AML-193 (cell line): Measurements from ENCODE around the gene KRTAP10-4.
"Not testable (repeated sequence)": the region's sequence is repeated elsewhere in the genome, so short reads cannot be mapped to it uniquely, and the experiment has no call there.

Experiments used
- DNase-seq, 2 experiments: peaks; one replicate each; lab custom pipeline; 2025; lab: John Stamatoyannopoulos, UW

The KRTAP10-4 gene

DNA sequence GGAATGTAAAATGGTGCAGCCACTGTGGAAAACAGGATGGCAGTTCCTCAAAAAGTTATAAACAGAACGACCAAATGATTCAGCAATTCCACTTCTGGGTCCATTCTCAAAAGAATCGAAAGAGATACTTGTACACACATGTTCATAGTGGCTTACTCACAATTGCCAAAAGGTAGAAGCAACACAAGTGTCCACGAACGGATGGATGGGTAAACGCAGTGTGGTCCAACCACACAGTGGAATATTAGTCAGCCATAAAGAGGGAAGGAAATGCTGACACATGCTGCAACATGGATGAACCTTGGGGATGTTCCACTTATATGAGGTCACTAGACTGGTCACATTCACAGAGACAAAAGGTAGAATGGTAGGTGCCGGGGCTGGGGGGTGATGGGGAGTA, 38.8 kb upstream of the KRTAP10-4 start:
- no peak for DNase-seq

GRCh38 chr21:44535963-44536362, 37.6 kb upstream of the KRTAP10-4 start:
- DNase-seq, result no peak

- DNase-seq, result no peak
Observed at GRCh38 chr21:44537930-44538911, 35.3 kb upstream of the KRTAP10-4 start.

DNA sequence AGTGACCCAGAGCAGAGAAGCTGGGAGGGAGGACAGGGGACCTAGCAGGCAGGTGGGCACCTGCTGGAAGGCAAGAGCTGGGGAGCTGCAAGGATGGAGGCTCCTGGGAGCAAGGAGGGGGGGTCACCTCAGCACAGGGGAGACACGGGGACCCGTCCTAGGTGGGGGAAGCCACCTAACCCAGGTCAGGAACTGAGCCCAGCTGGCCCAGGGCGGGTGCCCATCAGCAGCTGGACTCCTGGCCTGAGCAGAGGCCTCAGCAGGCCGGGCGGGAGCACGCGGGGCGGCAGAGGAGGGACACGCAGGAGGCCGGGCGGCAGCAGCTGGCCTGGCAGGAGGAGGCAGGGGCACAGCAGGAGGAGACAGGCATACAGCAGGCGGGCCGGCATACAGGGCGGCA, 34.5 kb upstream of the KRTAP10-4 start:
- no peak for DNase-seq

GRCh38 chr21:44539991-44540666, 33.4 kb upstream of the KRTAP10-4 start, which contains the start of gene KRTAP10-1:
Gene KRTAP10-1, minus strand, starts transcription at chr21:44540195. Its CDS starts 45 bp downstream, at chr21:44540150.
- no peak for DNase-seq

GRCh38 chr21:44540741-44541288, 32.7 kb upstream of the KRTAP10-4 start:
- no peak for DNase-seq

DNA sequence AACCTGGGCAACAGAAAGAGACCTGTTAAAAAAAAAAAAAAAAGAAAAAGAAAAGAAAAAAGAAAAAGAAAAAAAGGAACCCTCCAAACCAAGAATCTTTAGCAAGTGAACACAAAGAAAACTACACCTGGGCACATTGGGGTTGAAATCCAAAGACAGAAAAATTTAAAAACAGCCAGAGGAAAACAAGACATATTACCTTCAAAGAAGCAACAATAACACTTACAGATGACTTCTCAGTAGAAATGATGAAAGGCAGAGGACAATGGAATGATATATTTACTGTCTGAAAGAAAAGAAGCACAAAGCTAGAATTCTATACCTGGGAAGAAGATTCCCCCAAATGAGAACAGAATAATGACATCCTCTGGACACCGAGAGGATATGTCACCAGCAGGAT, 30.8 kb upstream of the KRTAP10-4 start:
- DNase-seq, result no peak

DNA sequence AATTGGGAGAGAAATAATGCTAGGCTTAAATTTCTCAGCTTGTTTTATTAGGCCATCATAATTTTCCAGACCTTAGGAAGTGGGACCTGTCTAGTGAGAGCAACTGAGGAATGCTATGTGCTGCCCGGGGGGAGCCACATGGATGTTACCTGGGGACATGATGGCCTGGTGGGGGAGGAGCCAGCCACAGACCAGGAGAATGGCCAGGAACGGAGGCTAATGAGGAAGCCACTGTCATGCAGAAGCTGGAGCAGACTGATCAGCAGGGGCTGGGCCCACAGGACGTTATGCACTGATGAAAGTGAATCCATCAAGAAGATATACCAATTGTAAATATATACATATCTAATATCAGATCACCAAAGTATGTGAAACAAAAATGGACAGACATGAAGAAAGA, 29.0 kb upstream of the KRTAP10-4 start:
- DNase-seq, result no peak

DNA sequence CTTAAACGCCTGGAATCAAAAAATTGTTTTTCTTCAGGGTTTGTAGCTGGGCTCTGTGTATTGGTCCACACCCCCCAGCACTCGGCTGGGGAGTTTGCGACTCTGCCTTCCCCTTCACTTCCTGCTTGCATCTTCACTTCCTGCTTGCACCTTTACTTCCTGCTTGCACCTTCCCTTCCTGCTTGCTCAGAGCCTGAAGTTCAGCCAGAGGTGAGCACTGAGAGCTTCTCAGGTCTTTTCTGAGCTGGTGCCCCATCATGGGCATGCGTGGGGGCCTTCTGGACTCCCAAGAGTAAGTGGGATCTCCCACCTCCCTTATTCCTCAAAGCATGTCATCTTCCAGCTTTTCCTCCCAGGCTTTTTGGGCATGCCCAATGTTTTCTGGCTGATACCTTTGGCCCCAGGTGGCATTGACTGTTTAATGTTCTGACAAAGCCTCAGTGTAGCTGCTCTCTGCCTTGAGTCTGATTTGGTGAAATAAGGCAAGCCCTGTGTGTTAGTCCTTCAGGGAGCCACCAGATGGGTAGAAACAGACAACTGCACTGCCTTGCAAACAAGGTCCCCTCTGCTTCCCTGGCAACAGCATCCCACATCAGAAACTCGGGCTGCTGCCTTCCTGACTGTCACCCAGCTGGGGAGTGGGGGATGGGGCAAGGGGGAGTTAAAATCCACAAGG, 25.7 kb upstream of the KRTAP10-4 start:
- DNase-seq, result no peak

- DNase-seq, result no peak
Observed at GRCh38 chr21:44548381-44548780, 25.1 kb upstream of the KRTAP10-4 start.

- no peak for DNase-seq
Observed at GRCh38 chr21:44548922-44549321, 24.6 kb upstream of the KRTAP10-4 start.

GRCh38 chr21:44549525-44550211, 23.9 kb upstream of the KRTAP10-4 start:
- no peak for DNase-seq

- not testable (repeated sequence) for DNase-seq
Observed at GRCh38 chr21:44550285-44550684, 23.2 kb upstream of the KRTAP10-4 start.

- DNase-seq, result no peak
Observed at GRCh38 chr21:44550807-44551206, 22.7 kb upstream of the KRTAP10-4 start.

DNA sequence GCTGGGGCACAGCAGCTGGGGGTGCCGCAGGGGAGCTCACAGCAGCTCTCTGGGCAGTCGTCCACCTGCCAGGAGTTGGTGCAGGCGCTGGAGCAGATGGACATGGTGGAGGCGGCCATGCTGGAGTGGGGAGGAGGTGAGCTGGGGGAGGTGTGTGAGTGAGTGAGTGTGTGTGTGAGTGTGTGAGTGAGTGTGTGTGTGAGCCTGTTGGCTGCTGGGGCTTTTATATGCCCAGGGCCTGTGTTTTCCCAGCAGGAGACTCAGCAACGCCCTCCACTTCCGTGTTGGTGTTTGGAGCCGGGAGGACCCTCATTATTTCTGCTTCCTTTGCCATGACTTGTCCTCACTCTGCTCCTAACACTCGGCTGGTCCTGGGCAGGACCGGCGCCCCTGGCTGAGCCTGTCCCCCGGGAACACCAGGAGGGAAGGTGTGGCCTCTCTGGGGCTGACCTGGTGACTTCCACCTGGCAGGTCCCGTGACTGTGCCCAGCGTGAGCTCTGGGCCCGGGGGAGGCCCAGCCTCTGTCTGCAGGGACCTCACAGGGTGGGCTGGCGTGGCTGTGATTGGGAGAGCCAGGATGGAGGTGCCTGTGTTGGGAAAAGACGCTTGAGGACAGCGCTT, 22.1 kb upstream of the KRTAP10-4 start, which contains the start of gene KRTAP10-2:
Gene KRTAP10-2, minus strand, starts transcription at position 166 of the 622 bp plus-strand sequence. Its CDS starts 47 bp downstream, at position 119.
- DNase-seq, result no peak

DNA sequence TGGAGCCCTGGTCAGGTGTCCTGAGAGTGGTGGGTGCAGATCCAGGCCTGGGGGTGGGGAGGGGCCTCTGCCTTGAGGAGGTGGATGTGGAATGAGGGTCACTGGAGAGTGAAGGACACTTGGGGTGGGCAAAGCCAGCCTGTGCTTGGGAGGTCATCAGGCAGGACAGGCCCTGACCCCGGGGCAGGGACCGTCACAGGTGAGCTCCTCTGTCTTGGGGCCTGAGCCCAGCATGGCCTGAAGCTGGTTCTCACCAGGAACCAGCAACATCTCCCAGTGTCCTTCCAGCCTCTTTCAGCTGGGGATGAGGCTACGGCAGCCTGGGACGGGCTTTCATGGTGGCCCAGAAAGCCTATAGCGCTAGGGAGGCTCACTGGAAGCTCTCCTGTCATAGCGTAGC, 21.4 kb upstream of the KRTAP10-4 start:
- no peak for DNase-seq

GRCh38 chr21:44552681-44553080, 20.8 kb upstream of the KRTAP10-4 start:
- no peak for DNase-seq

- DNase-seq, result no peak
Observed at GRCh38 chr21:44555200-44555875, 18.2 kb upstream of the KRTAP10-4 start.

DNA sequence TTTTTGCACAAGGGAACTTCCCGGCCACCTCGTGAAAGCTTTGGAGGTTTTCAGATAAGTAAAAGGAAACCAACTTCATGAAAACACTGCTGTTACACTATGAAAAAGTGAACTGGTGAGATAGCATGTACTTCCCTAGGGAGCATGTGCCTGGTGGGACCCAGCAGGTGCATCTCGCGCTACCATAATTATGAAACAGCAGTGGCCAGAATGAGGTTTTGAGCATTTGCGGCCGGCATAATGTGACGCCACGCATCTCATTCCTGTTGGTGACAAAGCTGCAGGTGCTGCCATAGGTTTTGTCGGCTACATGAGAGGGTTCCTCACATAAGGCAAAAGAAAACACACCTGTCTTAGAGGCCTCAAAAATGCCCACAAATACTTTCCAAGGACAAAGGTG, 16.6 kb upstream of the KRTAP10-4 start:
- no peak for DNase-seq
